Measurements from ENCODE around the gene ADCY1. TPM values are rescaled to one million over a fixed set of nuclear protein-coding genes. Genes with fewer than 3 reads are reported as not detected.

Gene ADCY1
- total RNA-seq, 1 experiment from 2014 or later: 2.5 TPM

- DNase-seq (ENCODE audit: low read depth): no peak
Observed at GRCh38 chr7:45650404-45651394, 76.5 kb downstream of the ADCY1 start.

GRCh38 chr7:45651540-45651939 lies 77.4 kb downstream of the ADCY1 start:
- DNase-seq (ENCODE audit: low read depth): no peak

GRCh38 chr7:45652630-45653029 lies 78.5 kb downstream of the ADCY1 start:
- DNase-seq (ENCODE audit: low read depth): no peak

- DNase-seq (ENCODE audit: low read depth): no peak
Observed at GRCh38 chr7:45653209-45653907, 79.2 kb downstream of the ADCY1 start.

GRCh38 chr7:45654341-45654740 lies 80.2 kb downstream of the ADCY1 start:
- no peak for DNase-seq (ENCODE audit: low read depth)

GRCh38 chr7:45655539-45655938 lies 81.4 kb downstream of the ADCY1 start:
- DNase-seq (ENCODE audit: low read depth): no peak

- no peak for DNase-seq (ENCODE audit: low read depth)
Observed at GRCh38 chr7:45656431-45656830, 82.3 kb downstream of the ADCY1 start.

- no peak for DNase-seq (ENCODE audit: low read depth)
Observed at GRCh38 chr7:45657136-45657889, 83.1 kb downstream of the ADCY1 start.

GRCh38 chr7:45657890-45658715 lies 83.9 kb downstream of the ADCY1 start:
- no peak for DNase-seq (ENCODE audit: low read depth)

GRCh38 chr7:45658716-45659495 lies 84.7 kb downstream of the ADCY1 start:
- DNase-seq (ENCODE audit: low read depth): no peak

- no peak for DNase-seq (ENCODE audit: low read depth)
Observed at GRCh38 chr7:45659496-45660139, 85.5 kb downstream of the ADCY1 start.

- DNase-seq (ENCODE audit: low read depth): no peak
Observed at GRCh38 chr7:45660201-45660900, 86.2 kb downstream of the ADCY1 start.

GRCh38 chr7:45660901-45661211 lies 86.7 kb downstream of the ADCY1 start:
- DNase-seq (ENCODE audit: low read depth): no peak

GRCh38 chr7:45661302-45661995 lies 87.3 kb downstream of the ADCY1 start:
- no peak for DNase-seq (ENCODE audit: low read depth)

GRCh38 chr7:45662018-45662417 lies 87.8 kb downstream of the ADCY1 start:
- no peak for DNase-seq (ENCODE audit: low read depth)

- DNase-seq (ENCODE audit: low read depth): no peak
Observed at GRCh38 chr7:45662540-45663166, 88.5 kb downstream of the ADCY1 start.

GRCh38 chr7:45663167-45663921 lies 89.2 kb downstream of the ADCY1 start:
- DNase-seq (ENCODE audit: low read depth): no peak
